ENCODE results near the gene RFC3.
"Not testable (repeated sequence)": the region's sequence is repeated elsewhere in the genome, so short reads cannot be mapped to it uniquely, and the experiment has no call there.

The RFC3 gene

GRCh38 chr13:33817901-33818706, at the start of gene RFC3:
RFC3 (plus strand) TSS chr13:33818149; CDS start chr13:33818179, 30 bp downstream.
- in situ Hi-C loops (cut with MboI; ENCODE audit: low pct_unique_long_range_greater_than_20kb, low sequenced_read_pairs), result no loop called here
- DNase-seq, result peak; percentile 96

- in situ Hi-C loops (cut with MboI; ENCODE audit: low pct_unique_long_range_greater_than_20kb, low sequenced_read_pairs), result no loop called here
- no peak for DNase-seq
These were observed 46.7 kb upstream of the RFC3 start for GRCh38 chr13:33771296-33771695.

GRCh38 chr13:33773790-33774462, 44.0 kb upstream of the RFC3 start:
- DNase-seq, result no peak

GRCh38 chr13:33775339-33776108, 42.4 kb upstream of the RFC3 start:
- in situ Hi-C loops (cut with MboI; ENCODE audit: low pct_unique_long_range_greater_than_20kb, low sequenced_read_pairs), result no loop called here
- no peak for DNase-seq

More at GRCh38 chr13:33773790-33774462, 44.0 kb upstream of the RFC3 start:
- in situ Hi-C loops (cut with MboI; ENCODE audit: low pct_unique_long_range_greater_than_20kb, low sequenced_read_pairs), result no loop called here

- in situ Hi-C loops (cut with MboI; ENCODE audit: low pct_unique_long_range_greater_than_20kb, low sequenced_read_pairs), result no loop called here
- DNase-seq, result no peak
These were observed 41.6 kb upstream of the RFC3 start for GRCh38 chr13:33776239-33776881.

GRCh38 chr13:33782631-33783030, 35.3 kb upstream of the RFC3 start:
- DNase-seq, result no peak
- in situ Hi-C loops (cut with MboI; ENCODE audit: low pct_unique_long_range_greater_than_20kb, low sequenced_read_pairs), result no loop called here

GRCh38 chr13:33783212-33783611, 34.7 kb upstream of the RFC3 start:
- in situ Hi-C loops (cut with MboI; ENCODE audit: low pct_unique_long_range_greater_than_20kb, low sequenced_read_pairs); DNase-seq: not testable (repeated sequence)

GRCh38 chr13:33784738-33785137, 33.2 kb upstream of the RFC3 start:
- no peak for DNase-seq
- in situ Hi-C loops (cut with MboI; ENCODE audit: low pct_unique_long_range_greater_than_20kb, low sequenced_read_pairs), result no loop called here

- no peak for DNase-seq
- in situ Hi-C loops (cut with MboI; ENCODE audit: low pct_unique_long_range_greater_than_20kb, low sequenced_read_pairs), result no loop called here
These were observed 32.6 kb upstream of the RFC3 start for GRCh38 chr13:33785384-33785783.

GRCh38 chr13:33787051-33787591, 30.8 kb upstream of the RFC3 start:
- in situ Hi-C loops (cut with MboI; ENCODE audit: low pct_unique_long_range_greater_than_20kb, low sequenced_read_pairs), result no loop called here
- DNase-seq, result peak; percentile 59

GRCh38 chr13:33789066-33789606, 28.8 kb upstream of the RFC3 start:
- no peak for DNase-seq
- in situ Hi-C loops (cut with MboI; ENCODE audit: low pct_unique_long_range_greater_than_20kb, low sequenced_read_pairs), result no loop called here

- in situ Hi-C loops (cut with MboI; ENCODE audit: low pct_unique_long_range_greater_than_20kb, low sequenced_read_pairs), result no loop called here
- no peak for DNase-seq
These were observed 28.2 kb upstream of the RFC3 start for GRCh38 chr13:33789739-33790138.

GRCh38 chr13:33793726-33794125, 24.2 kb upstream of the RFC3 start:
- in situ Hi-C loops (cut with MboI; ENCODE audit: low pct_unique_long_range_greater_than_20kb, low sequenced_read_pairs), result no loop called here

GRCh38 chr13:33794576-33794975, 23.4 kb upstream of the RFC3 start:
- in situ Hi-C loops (cut with MboI; ENCODE audit: low pct_unique_long_range_greater_than_20kb, low sequenced_read_pairs), result no loop called here
- DNase-seq, result peak; percentile 86

More at GRCh38 chr13:33793726-33794125, 24.2 kb upstream of the RFC3 start:
- DNase-seq, result no peak

GRCh38 chr13:33796095-33796494, 21.9 kb upstream of the RFC3 start:
- in situ Hi-C loops (cut with MboI; ENCODE audit: low pct_unique_long_range_greater_than_20kb, low sequenced_read_pairs), result no loop called here
- no peak for DNase-seq

- in situ Hi-C loops (cut with MboI; ENCODE audit: low pct_unique_long_range_greater_than_20kb, low sequenced_read_pairs), result no loop called here
These were observed 20.3 kb upstream of the RFC3 start for GRCh38 chr13:33797622-33798021.

GRCh38 chr13:33798023-33798422, 19.9 kb upstream of the RFC3 start:
- in situ Hi-C loops (cut with MboI; ENCODE audit: low pct_unique_long_range_greater_than_20kb, low sequenced_read_pairs), result no loop called here
- peak; percentile 29 for DNase-seq

More at GRCh38 chr13:33797622-33798021, 20.3 kb upstream of the RFC3 start:
- DNase-seq, result peak; percentile 26

GRCh38 chr13:33799950-33800592, 17.9 kb upstream of the RFC3 start:
- in situ Hi-C loops (cut with MboI; ENCODE audit: low pct_unique_long_range_greater_than_20kb, low sequenced_read_pairs), result no loop called here
- DNase-seq, result peak; percentile 42
